ENCODE results near the gene CCNL2. TPM values are rescaled to one million over a fixed set of nuclear protein-coding genes. Genes with fewer than 3 reads are reported as not detected.

Gene CCNL2
- total and polyA plus RNA-seq, 2 experiments from 2014 or later: 166 to 284 TPM

GRCh38 chr1:1423245-1423597 lies 24.1 kb upstream of the CCNL2 start:
- Histone ChIP-seq H3K4me2 (no peak overlapping the region), H3K36me3 (replicated peaks; ENCODE audit: insufficient read depth, low read depth) (no peaks in the 10 kb centered on the region), H3K4me1 (ENCODE audit: insufficient read depth) (peaks cover 4% of the 10 kb centered on the region), H3K9me3 (ENCODE audit: low read depth) (no peaks in the 10 kb centered on the region), H3K4me3 (no peak overlapping the region), H3K27ac (no peak overlapping the region), H3K27me3 (no peaks in the 10 kb centered on the region), H3K79me2 (no peaks in the 10 kb centered on the region), H2AFZ (no peak overlapping the region), H3K9me2 (replicated peaks; ENCODE audit: insufficient read depth) (no peaks in the 10 kb centered on the region), H4K20me1 (ENCODE audit: insufficient read depth, poor library complexity, severe bottlenecking) (no peaks in the 10 kb centered on the region)
- TF ChIP-seq EZH2phosphoT487 (IDR thresholded peaks at IDR 0.05; ENCODE audit: low read depth, severe bottlenecking, unreplicated experiment): no peak
- no peak for TF ChIP-seq CTCF (IDR thresholded peaks at IDR 0.05; ENCODE audit: poor library complexity)
- TF ChIP-seq EZH2 (IDR thresholded peaks at IDR 0.05; ENCODE audit: borderline replicate concordance): no peak
- DNase-seq (ENCODE audit: low spot score): no peak
- WGBS (ENCODE audit: low lambda C conversion rate, missing lambda C conversion rate): 89% methylated on average over 7 of the region's 7 CpGs

- no peak for TF ChIP-seq CTCF (IDR thresholded peaks at IDR 0.05; ENCODE audit: poor library complexity)
- TF ChIP-seq EZH2phosphoT487 (IDR thresholded peaks at IDR 0.05; ENCODE audit: low read depth, severe bottlenecking, unreplicated experiment): no peak
- TF ChIP-seq EZH2 (IDR thresholded peaks at IDR 0.05; ENCODE audit: borderline replicate concordance): no peak
- Histone ChIP-seq H3K9me3 (ENCODE audit: low read depth) (no peaks in the 10 kb centered on the region), H4K20me1 (ENCODE audit: insufficient read depth, poor library complexity, severe bottlenecking) (no peaks in the 10 kb centered on the region), H3K4me2 (no peak overlapping the region), H3K27ac (no peak overlapping the region), H3K36me3 (replicated peaks; ENCODE audit: insufficient read depth, low read depth) (no peaks in the 10 kb centered on the region), H3K79me2 (no peaks in the 10 kb centered on the region), H3K4me3 (no peak overlapping the region), H3K4me1 (ENCODE audit: insufficient read depth) (peaks cover 4% of the 10 kb centered on the region), H2AFZ (no peak overlapping the region), H3K9me2 (replicated peaks; ENCODE audit: insufficient read depth) (no peaks in the 10 kb centered on the region), H3K27me3 (no peaks in the 10 kb centered on the region)
- no peak for DNase-seq (ENCODE audit: low spot score)
- WGBS (ENCODE audit: low lambda C conversion rate, missing lambda C conversion rate): 64% methylated on average over 29 of the region's 29 CpGs
Observed at GRCh38 chr1:1422465-1423244, 23.5 kb upstream of the CCNL2 start.

GRCh38 chr1:1421907-1422464 lies 22.9 kb upstream of the CCNL2 start:
- Histone ChIP-seq H3K4me1 (ENCODE audit: insufficient read depth) (peaks cover 4% of the 10 kb centered on the region), H3K36me3 (replicated peaks; ENCODE audit: insufficient read depth, low read depth) (no peaks in the 10 kb centered on the region), H3K79me2 (no peaks in the 10 kb centered on the region), H3K4me3 (no peak overlapping the region), H3K9me3 (ENCODE audit: low read depth) (no peaks in the 10 kb centered on the region), H3K27ac (no peak overlapping the region), H3K4me2 (no peak overlapping the region), H2AFZ (no peak overlapping the region), H4K20me1 (ENCODE audit: insufficient read depth, poor library complexity, severe bottlenecking) (no peaks in the 10 kb centered on the region), H3K27me3 (no peaks in the 10 kb centered on the region), H3K9me2 (replicated peaks; ENCODE audit: insufficient read depth) (no peaks in the 10 kb centered on the region)
- WGBS (ENCODE audit: low lambda C conversion rate, missing lambda C conversion rate): 79% methylated on average over 4 of the region's 7 CpGs
- no peak for DNase-seq (ENCODE audit: low spot score)
- TF ChIP-seq EZH2phosphoT487 (IDR thresholded peaks at IDR 0.05; ENCODE audit: low read depth, severe bottlenecking, unreplicated experiment): no peak
- TF ChIP-seq EZH2 (IDR thresholded peaks at IDR 0.05; ENCODE audit: borderline replicate concordance): no peak
- no peak for TF ChIP-seq CTCF (IDR thresholded peaks at IDR 0.05; ENCODE audit: poor library complexity)

Data from hepatocyte (in vitro differentiated cells).